Esophagus squamous epithelium (tissue), 4 donors: ENCODE measurements around the gene PDE9A.

Experiments
- POLR2A ChIP-seq, 4 donors: fragments of 450-650 bp; IDR thresholded peaks; one replicate each; pipeline ENCODE4 v1.6.1; 2017; ENCODE audit warnings: antibody characterized with exemption in 4 of 4, mild to moderate bottlenecking in 4 of 4, moderate library complexity in 3 of 4
- TF ChIP-seq, protein P1 (sequence below), 6 experiments: fragments of 450-650 bp in 4 of 6; fragments of 200-600 bp in 2 of 6; sonication (generic) in 2 of 6; IDR thresholded peaks; one replicate each; pipeline ENCODE4 v1.5.1; 2016 to 2019; ENCODE audit warnings: antibody characterized with exemption in 6 of 6, mild to moderate bottlenecking in 4 of 6, moderate library complexity in 4 of 6

DNA sequence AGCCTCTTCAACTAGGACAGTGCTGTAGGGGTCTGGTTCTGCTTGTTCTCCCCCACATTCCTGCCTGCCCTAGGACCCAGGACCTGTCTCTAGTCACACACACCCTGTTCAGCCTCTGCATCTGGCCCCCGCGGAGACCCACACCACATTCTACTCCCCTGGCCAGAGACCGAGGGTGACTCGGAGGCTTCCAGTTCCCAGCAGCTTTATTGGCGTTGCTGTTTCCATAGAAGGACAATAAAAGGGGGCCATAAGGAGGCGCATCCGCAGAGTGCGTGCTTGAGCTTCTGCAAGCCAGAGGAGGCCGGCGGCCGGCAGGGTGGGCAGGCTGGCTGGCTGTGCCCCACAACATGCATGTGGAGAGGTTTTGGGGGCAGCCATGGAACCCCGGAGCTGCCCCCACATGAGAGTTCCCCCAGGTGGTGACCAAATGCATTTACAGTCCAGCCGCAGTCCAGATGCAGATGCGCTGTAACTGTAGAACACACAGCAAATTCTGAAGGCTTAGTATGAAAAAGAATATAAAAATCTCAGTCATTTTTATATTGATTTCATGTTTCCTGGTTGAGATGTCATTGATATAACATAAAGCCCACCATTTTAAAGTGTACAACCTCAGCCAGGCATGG is 52.4 kb downstream of the PDE9A start:
- TF ChIP-seq, protein P1, sequence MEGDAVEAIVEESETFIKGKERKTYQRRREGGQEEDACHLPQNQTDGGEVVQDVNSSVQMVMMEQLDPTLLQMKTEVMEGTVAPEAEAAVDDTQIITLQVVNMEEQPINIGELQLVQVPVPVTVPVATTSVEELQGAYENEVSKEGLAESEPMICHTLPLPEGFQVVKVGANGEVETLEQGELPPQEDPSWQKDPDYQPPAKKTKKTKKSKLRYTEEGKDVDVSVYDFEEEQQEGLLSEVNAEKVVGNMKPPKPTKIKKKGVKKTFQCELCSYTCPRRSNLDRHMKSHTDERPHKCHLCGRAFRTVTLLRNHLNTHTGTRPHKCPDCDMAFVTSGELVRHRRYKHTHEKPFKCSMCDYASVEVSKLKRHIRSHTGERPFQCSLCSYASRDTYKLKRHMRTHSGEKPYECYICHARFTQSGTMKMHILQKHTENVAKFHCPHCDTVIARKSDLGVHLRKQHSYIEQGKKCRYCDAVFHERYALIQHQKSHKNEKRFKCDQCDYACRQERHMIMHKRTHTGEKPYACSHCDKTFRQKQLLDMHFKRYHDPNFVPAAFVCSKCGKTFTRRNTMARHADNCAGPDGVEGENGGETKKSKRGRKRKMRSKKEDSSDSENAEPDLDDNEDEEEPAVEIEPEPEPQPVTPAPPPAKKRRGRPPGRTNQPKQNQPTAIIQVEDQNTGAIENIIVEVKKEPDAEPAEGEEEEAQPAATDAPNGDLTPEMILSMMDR (IDR thresholded peaks at IDR 0.05) = no peak
- TF ChIP-seq POLR2A (IDR thresholded peaks at IDR 0.05) = no peak
